ENCODE data around the gene PCCB.

Gene PCCB

GRCh38 chr3:136296960-136297359, 46.8 kb downstream of the PCCB start:
- CTCF ChIA-PET = no interaction called here
- POLR2A ChIA-PET (ENCODE audit: low non-redundant PET) = no interaction called here
- no peak overlapping the region for H3K27ac ChIP-seq
- DNase-seq (ENCODE audit: low spot score) = no peak
- no peak for TF ChIP-seq CTCF (conservative IDR thresholded peaks at IDR 0.05; ENCODE audit: low read depth)

- CTCF ChIA-PET = interaction anchor here (0.7 kb wide), 1 partner anchor 946 kb away, joined by 3 read pairs; no protein-coding TSS in a partner anchor
- no peak overlapping the region for H3K27ac ChIP-seq
- DNase-seq (ENCODE audit: low spot score) = no peak
- TF ChIP-seq CTCF (conservative IDR thresholded peaks at IDR 0.05; ENCODE audit: low read depth) = no peak
- POLR2A ChIA-PET (ENCODE audit: low non-redundant PET) = no interaction called here
Observed at GRCh38 chr3:136297826-136298225, 47.7 kb downstream of the PCCB start.

GRCh38 chr3:136300444-136300843, 50.3 kb downstream of the PCCB start:
- no peak for DNase-seq (ENCODE audit: low spot score)
- no peak overlapping the region for H3K27ac ChIP-seq
- POLR2A ChIA-PET (ENCODE audit: low non-redundant PET) = no interaction called here
- no peak for TF ChIP-seq CTCF (conservative IDR thresholded peaks at IDR 0.05; ENCODE audit: low read depth)
- CTCF ChIA-PET = no interaction called here

- TF ChIP-seq CTCF (conservative IDR thresholded peaks at IDR 0.05; ENCODE audit: low read depth) = no peak
- ChIA-PET CTCF (interaction anchor here (0.6 kb wide), 1 partner anchor 8 kb away, joined by 3 read pairs; no protein-coding TSS in a partner anchor), POLR2A (ENCODE audit: low non-redundant PET) (no interaction called here)
- H3K27ac ChIP-seq = no peak overlapping the region
- DNase-seq (ENCODE audit: low spot score) = no peak
Observed at GRCh38 chr3:136305879-136306278, 55.7 kb downstream of the PCCB start.

- DNase-seq (ENCODE audit: low spot score) = no peak
- POLR2A ChIA-PET (ENCODE audit: low non-redundant PET) = no interaction called here
- TF ChIP-seq CTCF (conservative IDR thresholded peaks at IDR 0.05; ENCODE audit: low read depth) = no peak
- CTCF ChIA-PET = interaction anchor here (0.7 kb wide), 1 partner anchor 234 kb away, joined by 5 read pairs; no protein-coding TSS in a partner anchor
- H3K27ac ChIP-seq = no peak overlapping the region
Observed at GRCh38 chr3:136311261-136311660, 61.1 kb downstream of the PCCB start.

GRCh38 chr3:136311968-136312367, 61.8 kb downstream of the PCCB start:
- POLR2A ChIA-PET (ENCODE audit: low non-redundant PET) = no interaction called here
- CTCF ChIA-PET = no interaction called here
- no peak for DNase-seq (ENCODE audit: low spot score)
- no peak for TF ChIP-seq CTCF (conservative IDR thresholded peaks at IDR 0.05; ENCODE audit: low read depth)
- H3K27ac ChIP-seq = no peak overlapping the region

- CTCF ChIA-PET = no interaction called here
- POLR2A ChIA-PET (ENCODE audit: low non-redundant PET) = no interaction called here
- H3K27ac ChIP-seq = no peak overlapping the region
- DNase-seq (ENCODE audit: low spot score) = no peak
- TF ChIP-seq CTCF (conservative IDR thresholded peaks at IDR 0.05; ENCODE audit: low read depth) = no peak
Observed at GRCh38 chr3:136326316-136326715, 76.2 kb downstream of the PCCB start.

Measured in RWPE1 (cell line).